Measurements from ENCODE around the gene OR9Q1.

DNA sequence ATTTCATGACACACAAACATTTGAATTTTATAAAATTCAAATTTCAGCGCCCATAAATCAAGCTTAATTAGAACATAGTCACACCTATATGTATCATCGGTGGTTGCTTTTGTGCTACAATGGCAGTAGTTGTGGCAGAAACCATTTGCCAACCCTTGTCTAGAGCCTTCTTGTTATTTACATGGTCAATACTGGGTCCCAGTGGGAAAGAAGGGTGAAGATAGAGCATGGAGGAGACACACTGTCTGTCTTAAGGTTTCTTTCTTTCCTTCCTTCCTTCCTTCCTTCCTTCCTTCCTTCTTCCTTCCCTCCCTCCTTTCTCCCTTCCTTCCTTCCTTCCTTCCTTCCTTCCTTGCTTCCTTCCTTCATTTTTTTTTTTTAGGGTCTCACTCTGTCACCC lies 10.8 kb downstream of the OR9Q1 start:
- TF ChIP-seq, protein P1, sequence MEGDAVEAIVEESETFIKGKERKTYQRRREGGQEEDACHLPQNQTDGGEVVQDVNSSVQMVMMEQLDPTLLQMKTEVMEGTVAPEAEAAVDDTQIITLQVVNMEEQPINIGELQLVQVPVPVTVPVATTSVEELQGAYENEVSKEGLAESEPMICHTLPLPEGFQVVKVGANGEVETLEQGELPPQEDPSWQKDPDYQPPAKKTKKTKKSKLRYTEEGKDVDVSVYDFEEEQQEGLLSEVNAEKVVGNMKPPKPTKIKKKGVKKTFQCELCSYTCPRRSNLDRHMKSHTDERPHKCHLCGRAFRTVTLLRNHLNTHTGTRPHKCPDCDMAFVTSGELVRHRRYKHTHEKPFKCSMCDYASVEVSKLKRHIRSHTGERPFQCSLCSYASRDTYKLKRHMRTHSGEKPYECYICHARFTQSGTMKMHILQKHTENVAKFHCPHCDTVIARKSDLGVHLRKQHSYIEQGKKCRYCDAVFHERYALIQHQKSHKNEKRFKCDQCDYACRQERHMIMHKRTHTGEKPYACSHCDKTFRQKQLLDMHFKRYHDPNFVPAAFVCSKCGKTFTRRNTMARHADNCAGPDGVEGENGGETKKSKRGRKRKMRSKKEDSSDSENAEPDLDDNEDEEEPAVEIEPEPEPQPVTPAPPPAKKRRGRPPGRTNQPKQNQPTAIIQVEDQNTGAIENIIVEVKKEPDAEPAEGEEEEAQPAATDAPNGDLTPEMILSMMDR (IDR thresholded peaks at IDR 0.05; ENCODE audit: low read depth, low read length) = no peak
- TF ChIP-seq MYC (IDR thresholded peaks at IDR 0.05; ENCODE audit: low read depth, low read length) (no peak), POLR2A (IDR thresholded peaks at IDR 0.05; ENCODE audit: extremely low read depth, insufficient read length) (no peak), MAX (IDR thresholded peaks at IDR 0.05; ENCODE audit: low read depth, low read length) (no peak)

Measured in NB4 (cell line).